ENCODE measurements around the gene TEX19.
"Not testable (repeated sequence)": the region's sequence is repeated elsewhere in the genome, so short reads cannot be mapped to it uniquely, and the experiment has no call there.

TEX19 gene

GRCh38 chr17:82334204-82334621, 24.8 kb upstream of the TEX19 start:
- DNase-seq (ENCODE audit: low spot score): no peak

- DNase-seq (ENCODE audit: low spot score): no peak
Measured at GRCh38 chr17:82334622-82335394, 24.2 kb upstream of the TEX19 start.

GRCh38 chr17:82338858-82339633, 20.0 kb upstream of the TEX19 start:
- DNase-seq (ENCODE audit: low spot score): no peak

GRCh38 chr17:82339634-82340580, 19.1 kb upstream of the TEX19 start:
- DNase-seq (ENCODE audit: low spot score): no peak

GRCh38 chr17:82342361-82343079, 16.5 kb upstream of the TEX19 start:
- DNase-seq (ENCODE audit: low spot score): no peak

- no peak for DNase-seq (ENCODE audit: low spot score)
Measured at GRCh38 chr17:82343560-82343959, 15.5 kb upstream of the TEX19 start.

- no peak for DNase-seq (ENCODE audit: low spot score)
Measured at GRCh38 chr17:82344175-82344907, 14.7 kb upstream of the TEX19 start.

- DNase-seq (ENCODE audit: low spot score): no peak
Measured at GRCh38 chr17:82345151-82345976, 13.7 kb upstream of the TEX19 start.

- no peak for DNase-seq (ENCODE audit: low spot score)
Measured at GRCh38 chr17:82346342-82347300, 12.4 kb upstream of the TEX19 start.

- not testable (repeated sequence) for DNase-seq (ENCODE audit: low spot score)
Measured at GRCh38 chr17:82347994-82348393, 11.1 kb upstream of the TEX19 start.

- DNase-seq (ENCODE audit: low spot score): no peak
Measured at GRCh38 chr17:82348434-82348833, 10.6 kb upstream of the TEX19 start.

- no peak for DNase-seq (ENCODE audit: low spot score)
Measured at GRCh38 chr17:82348866-82349265, 10.2 kb upstream of the TEX19 start.

- no peak for DNase-seq (ENCODE audit: low spot score)
Measured at GRCh38 chr17:82349287-82349701, 9.8 kb upstream of the TEX19 start.

- DNase-seq (ENCODE audit: low spot score): no peak
Measured at GRCh38 chr17:82350182-82351030, 8.6 kb upstream of the TEX19 start.

- DNase-seq (ENCODE audit: low spot score): no peak
Measured at GRCh38 chr17:82351254-82351712, 7.8 kb upstream of the TEX19 start.

GRCh38 chr17:82351713-82352488, 7.1 kb upstream of the TEX19 start:
- DNase-seq (ENCODE audit: low spot score): peak; percentile 94
